HG02870 (cell line): Measurements from ENCODE around the gene HIVEP1.

Experiments used
- ATAC-seq: cut with Tn5 transposase; IDR thresholded peaks from one replicate; pipeline ENCODE4 v1.9.1; 2021; ENCODE audit warnings: mild to moderate bottlenecking, moderate library complexity; ENCODE audit not compliant: unreplicated experiment

The HIVEP1 gene

DNA sequence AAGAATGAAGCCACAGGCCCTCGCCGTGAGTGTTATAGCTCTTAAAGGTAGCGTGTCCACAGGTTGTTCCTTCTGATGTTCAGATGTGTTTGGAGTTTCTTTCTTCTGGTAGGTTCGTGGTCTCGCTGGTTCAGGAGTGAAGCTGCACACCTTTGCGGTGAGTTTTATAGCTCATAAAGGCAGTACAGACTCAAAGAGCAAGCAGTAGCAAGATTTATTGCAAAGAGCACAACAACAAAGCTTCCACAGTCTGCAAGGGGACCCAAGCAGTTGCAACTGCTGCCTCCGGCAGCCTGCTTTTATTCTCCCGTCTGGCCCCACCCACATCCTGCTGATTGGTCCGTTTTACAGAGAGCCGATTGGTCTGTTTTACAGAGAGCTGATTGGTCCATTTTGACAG, 5.2 kb downstream of the HIVEP1 start:
- no peak for ATAC-seq

- no peak for ATAC-seq
These were observed 5.8 kb downstream of the HIVEP1 start for GRCh38 chr6:12017876-12018401.

GRCh38 chr6:12020187-12020791, 8.2 kb downstream of the HIVEP1 start:
- no peak for ATAC-seq

DNA sequence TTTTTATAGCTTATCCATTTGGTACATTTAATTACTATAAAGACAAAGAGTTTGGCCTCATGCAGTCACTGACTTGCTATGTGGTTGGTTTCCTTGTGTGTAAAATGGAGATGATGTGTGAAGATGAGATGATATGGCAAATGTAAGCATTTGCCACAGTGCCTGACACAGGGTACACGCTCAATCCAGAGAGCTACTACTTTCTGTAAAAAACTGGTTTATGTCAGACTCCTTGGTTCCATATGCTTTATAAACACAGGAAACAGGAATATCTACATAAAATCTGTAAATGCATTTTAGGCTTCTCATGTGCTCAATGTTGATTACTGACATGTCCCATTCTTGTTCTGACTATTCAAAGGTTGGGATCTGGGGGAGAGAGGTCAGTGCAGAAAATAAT, 10.4 kb downstream of the HIVEP1 start:
- ATAC-seq: no peak

GRCh38 chr6:12022953-12023388, 10.9 kb downstream of the HIVEP1 start:
- no peak for ATAC-seq

DNA sequence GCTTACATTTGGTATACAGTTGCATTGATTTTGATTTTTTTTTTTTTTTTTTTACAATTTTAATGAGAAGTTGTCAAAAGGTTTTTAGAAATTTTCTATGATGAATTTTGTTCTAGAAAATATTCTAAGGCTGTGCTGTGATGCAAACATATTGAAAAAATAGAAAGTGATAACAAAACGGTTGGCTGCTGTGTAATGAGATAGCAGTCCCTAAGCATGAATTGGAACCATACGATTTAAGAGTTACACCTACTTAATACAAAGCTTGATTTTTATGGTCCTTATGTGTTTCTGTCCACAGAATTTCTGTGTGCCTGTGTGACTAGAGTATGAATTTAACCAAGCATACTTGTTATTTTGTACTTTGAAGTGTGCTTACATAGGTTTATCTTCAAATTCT, 12.1 kb downstream of the HIVEP1 start:
- no peak for ATAC-seq

DNA sequence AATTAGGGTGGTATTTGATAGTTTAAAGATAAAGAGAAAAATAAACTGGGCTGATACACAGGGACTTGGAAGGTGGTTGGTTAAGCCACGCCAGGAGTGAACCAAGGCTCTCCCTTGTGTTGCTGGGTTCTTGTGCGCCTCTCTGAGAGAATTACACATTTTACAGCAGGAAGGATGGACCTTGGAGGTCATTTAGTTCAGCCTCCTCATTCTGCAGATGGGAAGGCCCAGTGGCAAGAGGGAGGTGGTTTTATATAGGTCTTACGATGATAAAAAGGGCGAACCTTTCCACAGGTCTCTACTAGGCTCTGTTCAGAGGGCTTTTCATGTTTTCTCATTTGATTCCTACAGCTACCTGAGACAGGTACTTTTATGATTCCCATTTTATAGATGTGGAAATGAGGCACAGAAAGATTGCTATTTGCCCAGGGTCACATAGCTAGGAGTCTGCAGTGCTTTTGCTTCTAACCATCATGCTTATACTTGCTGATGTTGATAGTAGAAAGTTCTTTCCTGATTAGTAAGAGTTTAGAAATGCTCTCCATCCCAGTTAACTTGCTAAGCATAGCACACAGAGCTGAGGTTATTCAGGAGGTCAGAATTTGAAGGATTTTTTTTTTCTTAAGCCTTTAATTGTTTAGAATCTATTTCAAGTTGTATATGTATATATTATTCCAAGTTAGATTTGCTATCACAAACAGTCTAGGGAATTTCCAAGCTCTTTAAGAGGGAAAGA, 12.8 kb downstream of the HIVEP1 start:
- ATAC-seq: no peak

DNA sequence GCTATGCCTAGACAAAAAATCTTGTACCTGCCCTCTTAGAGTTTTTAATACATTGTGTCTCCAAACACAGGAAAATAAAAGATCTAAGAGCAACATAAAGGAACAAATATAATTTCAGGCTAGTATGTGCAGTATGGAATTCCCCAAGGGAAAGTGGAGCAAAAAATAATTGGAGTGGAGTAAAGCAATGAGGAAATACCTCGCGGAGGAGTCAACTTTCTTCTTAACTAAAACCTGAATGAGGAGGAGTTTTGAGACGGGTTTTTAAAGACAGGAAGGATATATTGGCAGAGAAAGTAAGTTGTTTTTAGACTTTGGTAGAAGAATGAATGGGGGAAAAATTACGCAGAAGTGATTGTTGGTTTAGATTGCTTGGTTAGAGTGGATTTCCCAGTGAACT, 14.0 kb downstream of the HIVEP1 start:
- ATAC-seq: no peak

DNA sequence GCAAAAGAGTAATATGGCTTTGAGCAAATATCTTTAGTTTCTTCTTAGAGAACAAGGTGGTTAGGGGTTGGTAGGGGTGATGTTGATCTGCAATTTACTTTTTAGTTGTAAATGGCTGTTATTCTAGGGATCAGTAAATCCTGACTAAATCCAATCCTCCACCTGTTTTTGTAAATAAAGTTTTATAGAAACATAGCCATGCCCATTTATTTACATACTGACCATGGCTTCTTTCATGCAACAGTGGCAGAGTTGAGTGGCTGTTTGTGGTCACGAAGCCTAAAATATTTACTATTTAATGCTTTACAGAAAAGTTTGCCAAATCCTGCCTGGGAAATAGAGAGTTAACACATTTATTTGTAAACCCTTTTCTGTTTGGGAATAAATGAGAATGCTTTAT, 14.7 kb downstream of the HIVEP1 start:
- ATAC-seq: no peak

DNA sequence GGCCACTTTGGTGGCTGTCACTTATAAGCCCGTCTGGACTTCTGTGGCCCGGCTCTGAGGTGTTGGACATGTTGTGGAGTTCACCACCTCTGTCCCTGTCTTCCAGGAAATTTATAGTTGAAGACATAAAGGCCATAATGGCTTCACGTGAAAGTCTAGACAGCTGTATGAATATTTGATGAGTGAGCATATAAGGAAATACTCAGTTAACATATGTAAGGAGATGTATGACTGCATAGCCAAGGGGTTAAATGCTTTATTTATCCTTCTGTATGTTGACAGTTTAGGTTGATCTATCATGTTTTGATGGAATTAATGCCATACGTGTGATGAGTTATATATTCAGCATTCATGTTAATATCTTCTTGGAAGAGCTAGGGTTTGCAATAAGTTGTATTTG, 16.1 kb downstream of the HIVEP1 start:
- no peak for ATAC-seq

DNA sequence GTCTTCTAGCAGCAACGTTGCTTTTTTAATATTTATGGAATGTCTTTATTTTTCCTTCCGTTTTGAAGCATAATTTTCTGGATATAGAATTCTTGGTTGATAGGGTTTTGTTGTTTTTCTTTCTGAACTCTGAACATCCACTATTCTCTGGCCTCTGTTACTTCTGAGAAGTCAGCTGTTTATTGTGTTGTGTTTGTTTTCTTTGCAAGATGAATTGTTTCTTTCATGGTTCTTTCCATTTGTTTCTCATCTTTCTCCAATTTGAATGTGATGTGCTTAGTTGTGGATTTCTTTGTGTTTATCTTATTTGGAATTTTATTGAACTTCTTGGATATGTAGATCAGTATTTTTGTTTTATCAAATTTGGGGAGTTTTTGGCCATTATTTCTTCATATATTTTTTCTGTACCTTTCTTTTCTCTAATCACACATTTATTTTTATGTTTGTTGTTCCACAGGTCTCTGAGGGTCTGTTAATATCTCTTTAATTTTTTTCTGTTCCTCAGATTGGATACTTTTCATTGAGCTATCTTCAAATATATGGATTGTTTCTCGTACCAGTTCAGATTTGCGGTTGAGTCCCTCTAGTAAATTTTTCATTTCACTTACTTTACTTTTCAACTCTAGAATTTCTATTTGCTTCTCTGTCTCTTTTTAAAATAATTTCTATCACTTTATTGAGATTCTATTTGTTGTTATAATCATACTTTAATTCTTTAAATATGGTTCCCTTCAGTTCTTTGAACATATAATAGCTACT, 18.0 kb downstream of the HIVEP1 start:
- ATAC-seq: no peak

DNA sequence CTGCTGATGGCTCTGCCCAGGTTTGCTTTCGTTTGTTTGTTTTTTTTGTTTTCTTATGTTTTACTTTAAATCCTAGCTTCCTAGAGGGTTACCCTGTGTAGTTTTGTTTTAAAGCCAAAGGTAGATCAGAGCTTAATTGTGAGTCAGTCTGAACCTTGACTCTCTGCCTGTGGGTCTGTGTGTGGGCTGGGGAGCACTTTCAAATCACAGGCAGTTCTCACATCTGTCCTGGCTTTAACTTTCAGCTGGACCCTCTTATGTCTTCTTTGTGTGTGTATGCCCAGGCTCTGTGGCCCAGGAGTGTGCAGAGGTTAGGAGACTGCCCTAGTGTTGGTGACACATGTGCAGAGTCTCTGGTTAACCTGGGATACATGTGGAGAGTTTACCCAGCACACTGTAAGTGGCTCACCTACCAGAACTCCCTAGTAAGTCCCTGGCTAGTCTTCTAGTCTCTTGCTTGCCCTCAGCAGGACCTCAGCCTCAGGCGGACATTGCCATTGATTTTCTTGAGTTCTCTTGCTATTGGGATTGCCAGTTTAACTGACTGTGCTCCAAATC, 19.0 kb downstream of the HIVEP1 start:
- peak; percentile 74 for ATAC-seq

DNA sequence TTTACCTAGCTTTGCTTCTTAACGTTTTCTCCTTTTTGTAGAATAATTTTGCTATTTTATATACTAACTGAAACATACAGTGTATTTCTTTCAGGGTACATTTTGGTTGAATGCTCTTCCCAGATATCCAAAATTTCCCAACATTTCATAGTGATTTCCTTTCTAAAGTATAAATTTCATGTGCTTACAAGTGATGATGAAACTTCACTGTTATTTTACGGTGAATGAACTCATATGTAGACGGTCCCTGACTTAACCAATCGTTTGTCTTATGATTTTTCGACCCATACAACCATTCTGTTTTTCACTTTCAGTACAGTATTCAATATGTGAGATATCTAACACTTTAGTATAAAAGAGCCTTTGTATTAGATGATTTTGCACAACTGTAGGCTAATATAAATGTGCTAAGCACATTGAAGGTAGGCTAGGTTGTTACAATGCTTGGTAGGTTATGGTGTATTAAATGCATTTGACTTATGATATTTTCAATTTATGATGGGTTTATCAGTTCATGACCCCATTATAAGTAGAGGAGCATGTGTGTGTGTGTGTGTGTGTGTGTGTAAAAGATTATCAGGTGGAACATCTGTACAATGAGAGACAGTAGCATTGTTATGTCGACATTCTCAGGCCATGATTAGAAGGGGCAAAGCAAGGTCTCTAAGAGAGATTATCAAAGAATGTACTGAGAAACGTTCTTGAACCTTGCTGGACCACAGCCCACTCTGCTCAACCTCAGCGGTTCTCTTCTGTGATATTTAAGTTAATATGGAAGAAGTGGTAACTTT, 20.9 kb downstream of the HIVEP1 start:
- no peak for ATAC-seq

- ATAC-seq: no peak
These were observed 21.7 kb downstream of the HIVEP1 start for GRCh38 chr6:12033770-12034169.

- no peak for ATAC-seq
These were observed 22.2 kb downstream of the HIVEP1 start for GRCh38 chr6:12034349-12034748.

- no peak for ATAC-seq
These were observed 22.7 kb downstream of the HIVEP1 start for GRCh38 chr6:12034837-12035236.

DNA sequence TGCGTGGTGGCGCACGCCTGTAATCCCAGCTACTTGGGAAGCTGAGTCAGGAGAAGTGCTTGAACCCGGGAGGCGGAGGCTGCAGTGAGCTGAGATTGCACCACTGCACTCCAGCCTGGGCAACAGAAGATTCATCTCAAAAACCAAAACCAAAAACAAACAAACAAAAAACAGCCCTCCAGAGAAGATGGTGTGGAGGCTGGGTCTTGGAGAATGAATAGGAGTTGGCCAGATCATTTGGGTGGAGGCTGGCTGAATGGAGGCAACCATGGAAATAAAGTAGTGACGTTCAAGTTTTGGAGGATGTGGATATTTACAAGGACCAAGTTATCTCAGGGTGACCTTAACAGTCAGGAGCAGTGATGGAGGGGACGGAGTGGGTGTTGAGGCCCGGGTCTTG, 24.7 kb downstream of the HIVEP1 start:
- no peak for ATAC-seq

DNA sequence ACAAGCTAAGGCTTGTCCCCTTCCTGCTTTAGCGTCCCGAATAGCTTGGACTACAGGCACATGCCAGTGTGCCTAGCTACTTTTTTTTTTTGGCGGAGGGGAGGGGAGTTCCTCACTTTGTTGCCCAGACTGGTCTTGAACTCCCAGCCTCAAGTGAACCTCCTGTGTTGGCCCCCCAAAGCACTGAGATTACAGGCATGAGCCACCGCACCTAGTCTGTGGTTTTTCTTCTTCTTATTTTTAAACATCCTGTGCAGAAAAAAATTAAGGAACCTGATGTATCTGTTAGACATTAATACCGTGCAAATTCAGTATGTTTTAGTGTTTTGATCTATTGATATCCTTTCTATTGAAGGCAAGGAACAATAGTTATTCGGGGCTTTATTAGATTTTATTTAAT, 25.7 kb downstream of the HIVEP1 start:
- ATAC-seq: no peak

- ATAC-seq: no peak
These were observed 27.7 kb downstream of the HIVEP1 start for GRCh38 chr6:12039540-12040459.

- ATAC-seq: peak; percentile 33
These were observed 35.2 kb downstream of the HIVEP1 start for GRCh38 chr6:12047304-12047703.
